Keratinocyte (primary cell): ENCODE measurements around the gene MAML1. TPM values are rescaled to one million over a fixed set of nuclear protein-coding genes. Genes with fewer than 3 reads are reported as not detected.

ENCODE experiments used
- DNase-seq: peaks from one replicate; pipeline ENCODE4 v3.0.0-alpha.2; 2011; ENCODE audit warnings: low read depth, missing footprints, low spot score
- FAIRE-seq: peaks from 2 replicates; lab custom pipeline; 2011; peaks lifted over from hg19 to GRCh38; lab: Jason Lieb, UNC
- H2AFZ ChIP-seq: 2 replicates; pipeline ENCODE4 v1.6.0; 2012; ENCODE audit warnings: low read length, control low read depth, inconsistent platforms; ENCODE audit not compliant: control insufficient read depth
- H3K27ac ChIP-seq: 2 replicates; pipeline ENCODE4 v1.5.1; 2011; ENCODE audit warnings: low read length; ENCODE audit not compliant: control insufficient read depth, insufficient read depth
- H3K27me3 ChIP-seq: 3 replicates; pipeline ENCODE4 v1.6.0; 2011; ENCODE audit warnings: low read length; ENCODE audit not compliant: control insufficient read depth, insufficient read depth; ENCODE audit errors: extremely low read depth
- H3K36me3 ChIP-seq, 2 experiments: 2 replicates in 1 of 2; 3 replicates in 1 of 2; pipeline ENCODE4 v1.5.1; 2011; ENCODE audit warnings: low read length in 2 of 2, mild to moderate bottlenecking in 1 of 2; ENCODE audit not compliant: control insufficient read depth in 2 of 2, insufficient read depth in 2 of 2; ENCODE audit errors: extremely low read depth in 1 of 2
- H3K4me1 ChIP-seq: 3 replicates; pipeline ENCODE4 v1.5.1; 2011; ENCODE audit warnings: low read length; ENCODE audit not compliant: control insufficient read depth, insufficient read depth; ENCODE audit errors: extremely low read depth
- H3K4me2 ChIP-seq: 3 replicates; pipeline ENCODE4 v1.6.0; 2011; ENCODE audit warnings: low read depth, low read length; ENCODE audit not compliant: control insufficient read depth, insufficient read depth; ENCODE audit errors: extremely low read depth
- H3K4me3 ChIP-seq, 3 experiments: fragments of 200-600 bp in 1 of 3; sonication (generic) in 1 of 3; 2 replicates in 2 of 3; 3 replicates in 1 of 3; pipeline ENCODE4 v1.5.1; 2011 to 2016; ENCODE audit warnings: low read length in 3 of 3, mild to moderate bottlenecking in 3 of 3, control low read depth in 2 of 3, inconsistent platforms in 1 of 3, low read depth in 1 of 3, mixed read lengths in 1 of 3, mixed run types in 1 of 3, moderate library complexity in 1 of 3; ENCODE audit not compliant: control insufficient read depth in 2 of 3, insufficient read depth in 2 of 3; ENCODE audit errors: extremely low read depth in 1 of 3
- H3K79me2 ChIP-seq: 2 replicates; pipeline ENCODE4 v1.6.0; 2012; ENCODE audit warnings: low read length; ENCODE audit not compliant: control insufficient read depth, insufficient read depth
- H3K9ac ChIP-seq: 3 replicates; pipeline ENCODE4 v1.6.0; 2011; ENCODE audit warnings: low read length; ENCODE audit not compliant: control insufficient read depth, insufficient read depth; ENCODE audit errors: extremely low read depth
- H3K9me1 ChIP-seq: 3 replicates; pipeline ENCODE4 v1.6.0; 2011; ENCODE audit warnings: low read length; ENCODE audit not compliant: control insufficient read depth, insufficient read depth; ENCODE audit errors: extremely low read depth
- H3K9me3 ChIP-seq: 2 replicates; pipeline ENCODE4 v1.5.1; 2012; ENCODE audit warnings: low read depth, low read length; ENCODE audit not compliant: control insufficient read depth
- H4K20me1 ChIP-seq: 3 replicates; pipeline ENCODE4 v1.6.0; 2011; ENCODE audit warnings: low read length; ENCODE audit not compliant: control insufficient read depth, insufficient read depth; ENCODE audit errors: extremely low read depth
- CTCF ChIP-seq, 3 experiments: IDR thresholded peaks in 1 of 3; conservative IDR thresholded peaks in 1 of 3; optimal IDR thresholded peaks in 1 of 3; 2 replicates in 2 of 3; 3 replicates in 1 of 3; pipeline versions ENCODE3 to v1.5.1; 2011; ENCODE audit warnings: low read length in 3 of 3, mild to moderate bottlenecking in 3 of 3, moderate library complexity in 2 of 3, control low read depth in 1 of 3, inconsistent platforms in 1 of 3; ENCODE audit not compliant: insufficient read depth in 2 of 3; ENCODE audit errors: extremely low read depth in 1 of 3
- EZH2 ChIP-seq: IDR thresholded peaks from one replicate; pipeline ENCODE4 v1.6.1; 2012; ENCODE audit warnings: inconsistent platforms, mild to moderate bottlenecking, low read length, moderate library complexity
- dilution Hi-C: fragments of 300-500 bp; cut with MboI; formaldehyde crosslinking; loops from one replicate; pipeline ENCODE4 v1.7.0; 2020; ENCODE audit warnings: low sequenced_read_pairs; ENCODE audit not compliant: extremely low pct_ligation_motif_present
- polyA plus RNA-seq, 5 experiments: library from polyadenylated mRNA; depleted of rRNA in 3 of 5; stranded (reverse) in 3 of 5; stranded (forward) in 1 of 5; unstranded in 1 of 5; fragments of >200 nt; gene quantifications; 1 replicate in 1 of 5; 2 replicates in 3 of 5; 3 replicates in 1 of 5; pipeline versions ENCODE4 v1.2.1 to v1.2.3, GENCODE V29; 2011 to 2012; ENCODE audit warnings: missing spikeins in 2 of 5, low read depth in 1 of 5, low replicate concordance in 1 of 5

MAML1 gene
- polyA plus RNA-seq, 1 donor (not counting 4 experiments of a cell fraction or from before 2014, with no cell fraction given): 4.9 TPM

GRCh38 chr5:179733772-179734126, 1.1 kb downstream of the MAML1 start:
- Histone ChIP-seq H3K79me2 (peaks cover 58% of the 10 kb centered on the region), H3K36me3 (peaks cover 7 to 12% of the 10 kb centered on the region in 2 experiments), H3K9me1 (no peaks in the 10 kb centered on the region), H3K4me3 (peak overlapping the region; percentile 70 to 77 (median 75)), H3K27ac (peak overlapping the region; percentile 85), H3K4me1 (peaks cover 15% of the 10 kb centered on the region), H2AFZ (peak overlapping the region; percentile 1), H4K20me1 (peaks cover 3% of the 10 kb centered on the region), H3K9me3 (no peaks in the 10 kb centered on the region), H3K4me2 (peak overlapping the region; percentile 88), H3K27me3 (no peaks in the 10 kb centered on the region), H3K9ac (peak overlapping the region; percentile 91)
- FAIRE-seq: no peak
- DNase-seq: no peak
- dilution Hi-C loops: loop anchor here (25.0 kb wide), 1 partner anchor 104 kb away; no protein-coding TSS in a partner anchor
- TF ChIP-seq CTCF (optimal IDR thresholded peaks at IDR 0.05 in 1 of 3, IDR thresholded peaks at IDR 0.05 in 1 of 3, conservative IDR thresholded peaks at IDR 0.05 in 1 of 3; ENCODE audit: extremely low read depth in 1 of 3, insufficient read depth in 2 of 3, low read length in 3 of 3) (no peak), EZH2 (no peak)

GRCh38 chr5:179734536-179735164, 2.0 kb downstream of the MAML1 start:
- H3K27ac ChIP-seq: peak overlapping the region; percentile 85
- H4K20me1 ChIP-seq: peaks cover 3% of the 10 kb centered on the region
- H3K27me3 ChIP-seq: no peaks in the 10 kb centered on the region
- no peaks in the 10 kb centered on the region for H3K9me3 ChIP-seq
- H3K36me3 ChIP-seq: peaks cover 4 to 11% of the 10 kb centered on the region in 2 experiments
- H3K9me1 ChIP-seq: no peaks in the 10 kb centered on the region
- H3K4me1 ChIP-seq: peaks cover 15% of the 10 kb centered on the region
- H3K4me3 ChIP-seq: peak overlapping the region; percentile 70 to 77 (median 75)
- H2AFZ ChIP-seq: no peak overlapping the region
- H3K9ac ChIP-seq: peak overlapping the region; percentile 91
- TF ChIP-seq EZH2: no peak
- no peak for TF ChIP-seq CTCF (optimal IDR thresholded peaks at IDR 0.05 in 1 of 3, IDR thresholded peaks at IDR 0.05 in 1 of 3, conservative IDR thresholded peaks at IDR 0.05 in 1 of 3; ENCODE audit: extremely low read depth in 1 of 3, insufficient read depth in 2 of 3, low read length in 3 of 3)
- FAIRE-seq (no peak), DNase-seq (no peak)
- H3K4me2 ChIP-seq: peak overlapping the region; percentile 88
- H3K79me2 ChIP-seq: peaks cover 67% of the 10 kb centered on the region
- dilution Hi-C loops: loop anchor here (25.0 kb wide), 1 partner anchor 103 kb away; no protein-coding TSS in a partner anchor
